DOHH2 (cell line): ENCODE results near the gene AQP9.
A peak's percentile ranks its signal among the peaks of the same experiment; 100 is the strongest.

Experiments
- CTCF ChIP-seq: fragments of 200-600 bp; sonication (generic); IDR thresholded peaks from one replicate; pipeline ENCODE4 v1.5.1; 2014; ENCODE audit warnings: antibody characterized with exemption, mild to moderate bottlenecking, low read depth, low read length; ENCODE audit not compliant: poor library complexity, severe bottlenecking
- EZH2phosphoT487 ChIP-seq: fragments of 200-600 bp; sonication (generic); IDR thresholded peaks from 2 replicates; pipeline ENCODE4 v1.6.1; 2017; ENCODE audit warnings: borderline replicate concordance, mild to moderate bottlenecking, antibody characterized with exemption, low read length, moderate library complexity, mixed read lengths

DNA sequence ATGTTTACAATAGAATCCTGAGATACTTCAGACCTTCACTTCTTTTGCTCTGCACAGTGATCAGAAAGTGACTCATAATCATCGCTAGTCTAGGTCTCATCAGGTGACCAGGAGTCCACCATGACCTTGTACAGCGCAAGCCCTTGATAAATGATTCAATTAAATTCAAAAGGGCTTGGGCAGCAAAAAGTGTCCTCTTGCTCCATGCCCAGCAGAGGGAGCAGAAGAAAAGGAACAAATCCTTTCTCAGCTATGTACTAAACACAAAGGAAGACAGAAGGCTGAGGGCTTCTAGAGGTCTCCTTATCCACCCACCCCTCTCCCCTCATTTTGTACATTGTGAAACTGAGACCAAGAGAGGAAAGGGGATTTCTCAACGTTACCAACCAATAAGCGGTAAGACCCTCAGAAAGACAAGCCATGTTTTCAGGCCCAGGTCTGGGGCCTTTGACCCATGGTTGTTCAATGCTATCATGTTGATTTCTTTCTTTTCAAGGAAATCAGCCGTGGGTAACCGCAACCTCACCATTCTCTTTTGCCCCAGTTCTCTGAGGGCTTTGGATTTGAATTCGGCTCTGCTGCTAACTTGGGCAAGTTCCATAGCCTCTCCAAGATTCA is 74.8 kb downstream of the AQP9 start:
- TF ChIP-seq CTCF (peak; percentile 19), EZH2phosphoT487 (no peak)
